Fibroblast of skin of right quadriceps (primary cell): Measurements from ENCODE around the gene NDRG3.
A peak's percentile ranks its signal among the peaks of the same experiment; 100 is the strongest.
"Not testable (repeated sequence)": the region's sequence is repeated elsewhere in the genome, so short reads cannot be mapped to it uniquely, and the experiment has no call there.

Source experiments
- DNase-seq: peaks from one replicate; pipeline ENCODE4 v3.0.0-alpha.2; 2013

Gene NDRG3

GRCh38 chr20:36638876-36639400 is 107.0 kb downstream of the NDRG3 start:
- not testable (repeated sequence) for DNase-seq

DNA sequence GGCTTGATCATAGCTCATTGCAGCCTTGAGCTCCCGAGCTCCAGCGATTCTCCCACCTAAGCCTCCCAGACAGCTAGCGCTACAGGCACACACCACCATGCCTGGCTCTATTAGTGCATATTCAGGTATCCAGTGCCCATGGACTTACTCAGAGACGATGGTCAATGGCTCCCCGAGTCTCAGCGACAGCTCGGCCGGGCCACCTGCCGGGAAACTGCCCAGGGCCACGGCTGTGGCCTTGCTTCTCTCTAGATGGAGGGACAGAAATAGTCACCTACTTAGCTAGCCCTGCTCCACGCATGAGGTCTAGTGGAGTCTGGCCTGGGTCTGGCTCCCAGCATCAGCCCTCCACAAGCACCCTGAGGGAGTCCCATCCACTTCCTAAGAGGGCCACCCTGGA is 111.5 kb downstream of the NDRG3 start:
- DNase-seq = no peak

GRCh38 chr20:36633285-36633772 is 112.6 kb downstream of the NDRG3 start:
- no peak for DNase-seq

- no peak for DNase-seq
These were observed 113.2 kb downstream of the NDRG3 start for GRCh38 chr20:36632487-36633284.

- DNase-seq = no peak
These were observed 113.8 kb downstream of the NDRG3 start for GRCh38 chr20:36632147-36632486.

DNA sequence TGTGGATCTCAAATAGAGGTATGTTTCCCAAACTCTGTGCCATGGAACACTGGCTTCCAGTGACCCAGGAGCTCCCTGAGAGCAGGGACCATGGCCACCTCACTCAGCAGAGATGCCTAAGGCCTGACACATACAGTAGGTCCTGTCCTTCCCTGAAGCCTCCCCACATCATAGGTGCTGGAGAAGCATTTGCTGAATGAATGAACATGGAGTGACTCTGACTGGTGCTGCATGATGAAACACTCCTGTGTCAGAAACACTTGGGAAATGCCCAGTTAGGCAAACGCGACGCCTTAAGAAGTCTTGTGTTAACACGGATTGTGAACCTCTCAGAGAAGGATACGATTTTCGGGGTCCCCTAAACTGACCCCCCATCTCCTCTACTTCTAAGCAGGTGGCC is 114.2 kb downstream of the NDRG3 start:
- no peak for DNase-seq

GRCh38 chr20:36629719-36630681 is 115.9 kb downstream of the NDRG3 start:
- DNase-seq = no peak

DNA sequence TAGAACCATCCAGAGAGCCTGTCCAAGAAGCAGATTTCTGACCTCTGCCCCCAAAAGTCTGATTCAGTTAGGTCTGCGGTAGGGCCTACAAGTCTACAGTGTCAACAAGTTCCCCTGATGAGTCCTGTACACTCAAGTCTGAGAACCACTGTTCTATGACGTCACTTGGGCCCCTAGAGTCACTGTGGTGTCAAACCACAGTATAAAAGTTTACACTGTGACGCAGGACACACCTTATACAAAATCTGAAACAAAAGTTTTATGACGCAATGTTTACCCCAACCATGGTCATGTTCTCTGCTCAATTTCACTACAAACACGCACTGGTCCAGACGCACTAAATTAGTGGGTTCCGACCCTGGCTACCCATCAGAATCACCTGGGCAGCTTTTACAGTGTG is 117.8 kb downstream of the NDRG3 start:
- DNase-seq = no peak

DNA sequence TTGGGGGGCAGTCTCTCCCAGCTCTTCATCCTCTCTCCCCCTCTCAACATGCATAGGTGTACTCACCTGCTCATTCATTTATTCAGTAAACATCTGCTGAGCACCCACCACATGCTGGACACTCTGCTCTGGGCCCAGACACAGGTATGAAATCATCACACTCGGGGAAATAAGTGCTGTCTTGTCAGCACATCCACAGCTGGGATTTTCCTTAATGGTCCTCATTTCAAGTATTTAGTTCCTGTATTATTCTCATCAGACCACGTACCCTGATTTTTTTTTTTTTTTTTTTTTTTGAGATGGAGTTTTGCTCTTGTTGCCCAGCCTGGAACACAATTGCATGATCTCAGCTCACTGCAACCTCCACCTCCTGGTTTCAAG is 121.0 kb downstream of the NDRG3 start:
- no peak for DNase-seq

DNA sequence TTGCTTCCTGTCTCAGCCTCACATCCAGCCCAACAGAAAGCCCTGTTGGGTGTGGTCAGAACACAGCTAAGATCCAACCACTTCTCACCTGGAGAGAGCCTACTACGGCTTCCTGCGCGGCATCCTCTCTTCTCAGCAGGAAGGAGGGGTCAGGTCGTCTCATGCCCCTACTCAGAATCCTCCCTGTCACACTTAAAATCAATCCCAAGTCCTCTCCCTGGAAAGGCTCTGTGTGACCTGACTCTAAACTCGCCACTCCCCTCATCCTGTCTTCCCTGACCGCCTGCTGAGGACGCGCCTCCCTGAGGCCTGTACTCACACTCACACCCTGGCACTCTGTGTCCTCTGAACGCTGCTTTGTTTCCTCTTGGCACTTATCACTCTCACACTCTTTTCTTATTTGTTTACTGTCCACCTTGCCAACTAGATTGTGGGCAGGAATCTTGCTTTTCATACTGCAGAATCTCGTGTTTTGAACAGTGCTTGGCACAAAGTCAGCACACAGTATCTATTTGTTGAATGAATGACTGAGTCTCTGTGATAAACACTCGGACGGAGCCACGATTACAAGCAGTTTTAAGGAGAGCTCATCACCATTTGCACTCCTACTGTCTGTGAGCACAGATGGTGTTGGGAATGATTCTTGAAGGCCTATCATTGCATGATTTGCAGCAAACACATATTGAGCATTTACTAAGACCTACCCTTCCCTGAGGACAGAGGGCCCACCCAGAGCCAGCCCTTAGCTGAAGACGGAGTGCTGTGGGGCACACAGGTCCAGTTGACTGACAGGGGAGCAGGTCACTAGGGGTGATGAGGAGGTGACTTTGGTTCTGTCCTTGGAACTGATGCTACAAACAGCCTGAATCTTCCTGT is 121.6 kb downstream of the NDRG3 start:
- no peak for DNase-seq

- no peak for DNase-seq
These were observed 122.4 kb downstream of the NDRG3 start for GRCh38 chr20:36623444-36623843.

DNA sequence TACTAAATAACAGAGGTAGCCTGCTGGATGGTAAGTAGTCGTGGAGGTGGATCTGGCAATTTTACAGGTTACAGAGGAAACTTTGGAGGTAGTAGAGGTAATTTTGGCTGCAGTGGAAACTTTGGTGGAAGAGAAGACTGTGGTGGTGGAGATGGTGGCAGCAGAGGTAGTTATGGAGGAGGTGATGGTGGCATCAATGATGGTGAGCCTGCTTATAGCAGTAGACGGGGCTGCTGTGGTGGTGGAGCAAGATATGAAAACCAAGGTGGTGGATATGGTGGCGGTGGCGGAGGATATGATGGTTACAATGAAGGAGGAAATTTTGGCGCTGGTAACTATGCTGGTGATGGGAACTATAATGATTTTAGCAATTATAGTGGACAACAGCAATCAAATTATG is 125.0 kb downstream of the NDRG3 start:
- DNase-seq = no peak

GRCh38 chr20:36614781-36615557 is 130.9 kb downstream of the NDRG3 start:
- DNase-seq = no peak

- no peak for DNase-seq
These were observed 131.9 kb downstream of the NDRG3 start for GRCh38 chr20:36613974-36614373.

- DNase-seq = no peak
These were observed 134.3 kb downstream of the NDRG3 start for GRCh38 chr20:36611625-36612024.

DNA sequence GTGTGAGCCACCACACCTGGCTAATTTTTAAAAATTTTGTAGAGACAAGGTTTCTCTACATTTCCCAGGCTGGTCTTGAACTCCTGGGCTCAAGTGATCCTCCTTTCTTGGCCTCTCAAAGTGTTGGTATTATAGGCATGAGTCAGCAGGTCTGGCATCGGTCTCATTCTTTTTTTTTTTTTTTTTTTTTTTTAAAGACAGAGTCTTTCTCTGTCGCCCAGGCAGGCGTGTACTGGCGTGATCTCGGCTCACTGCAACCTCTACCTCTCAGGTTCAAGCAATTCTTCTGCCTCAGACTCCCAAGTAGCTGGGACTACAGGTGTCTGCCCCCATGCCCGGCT is 137.5 kb downstream of the NDRG3 start:
- DNase-seq = not testable (repeated sequence)

DNA sequence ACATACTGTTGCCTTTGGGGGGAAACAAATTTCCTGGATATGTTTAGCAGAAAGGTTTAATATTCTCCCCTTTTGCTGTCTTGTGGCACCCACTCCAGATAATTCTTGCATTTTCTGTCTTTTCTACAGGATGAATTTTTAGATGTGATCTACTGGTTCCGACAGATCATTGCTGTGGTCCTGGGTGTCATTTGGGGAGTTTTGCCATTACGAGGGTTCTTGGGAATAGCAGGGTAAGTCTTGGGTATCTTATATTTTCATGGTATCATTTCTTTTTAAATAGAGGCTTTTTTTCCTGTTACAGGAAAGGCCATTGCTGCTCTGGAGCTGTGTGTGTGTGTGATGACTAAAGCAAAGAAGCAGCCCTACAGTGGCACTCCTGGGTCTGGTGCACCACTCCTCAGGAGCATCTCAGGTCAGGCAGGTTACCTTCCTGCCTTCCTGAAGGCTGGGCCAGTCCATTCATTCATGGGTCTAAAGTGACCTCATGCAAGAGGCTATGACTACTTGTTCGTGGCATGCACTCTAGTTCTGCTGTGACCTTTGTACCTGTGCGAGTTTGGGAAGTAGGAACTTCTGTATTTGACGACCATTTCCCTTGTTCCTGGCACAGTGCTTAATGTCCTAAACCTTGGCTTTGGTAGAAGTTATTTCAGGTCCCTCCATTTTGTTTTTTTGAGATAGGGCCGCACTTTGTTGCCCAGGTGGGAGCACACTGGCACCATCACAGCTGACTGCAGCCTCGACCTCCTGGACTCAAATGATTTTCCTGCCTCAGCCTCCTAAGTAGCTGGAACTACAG is 138.1 kb downstream of the NDRG3 start:
- DNase-seq = no peak

DNA sequence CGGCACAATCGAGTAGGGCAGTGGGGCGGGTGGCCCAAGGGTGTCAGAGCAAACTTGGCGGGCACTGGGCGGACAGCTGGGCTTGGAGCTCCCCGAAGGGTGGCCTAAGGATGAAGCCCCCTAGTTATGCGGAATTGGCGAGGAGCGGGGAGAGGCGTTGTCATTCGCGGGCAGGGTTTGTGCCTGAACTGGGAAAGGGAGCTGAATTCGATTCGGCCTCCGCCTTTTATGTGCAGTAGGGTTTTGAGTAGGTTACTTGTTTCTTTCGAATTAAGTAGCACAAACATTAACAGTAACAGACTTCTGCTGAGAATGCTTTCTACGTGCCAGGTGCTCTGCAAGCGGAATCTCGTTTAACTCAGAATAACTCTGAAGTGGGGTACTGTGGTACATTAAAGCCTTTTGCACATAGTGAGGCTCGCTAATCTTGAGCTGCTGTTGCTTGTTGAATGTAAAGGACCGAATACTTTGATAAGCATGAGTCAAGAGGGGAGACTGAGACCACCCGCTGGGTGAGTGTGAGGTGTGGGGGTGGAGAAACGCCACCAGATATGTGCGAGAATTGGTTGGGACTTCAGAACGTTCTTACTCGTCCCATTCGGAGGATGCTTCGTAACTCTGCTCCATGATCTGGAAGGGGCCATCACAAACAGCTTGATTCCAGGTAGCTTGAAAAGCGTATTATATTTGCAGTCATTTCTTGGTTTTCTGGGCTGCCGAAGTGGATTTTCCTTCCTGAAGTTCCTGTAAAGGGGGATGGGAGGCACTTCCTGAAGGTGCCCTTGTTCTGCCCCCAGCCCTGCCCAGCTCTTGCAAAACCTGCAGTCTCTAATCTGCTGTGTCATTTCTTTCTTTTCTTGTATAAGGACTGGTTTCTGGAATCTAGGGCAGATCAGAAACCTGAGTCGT is 139.5 kb downstream of the NDRG3 start:
- no peak for DNase-seq

DNA sequence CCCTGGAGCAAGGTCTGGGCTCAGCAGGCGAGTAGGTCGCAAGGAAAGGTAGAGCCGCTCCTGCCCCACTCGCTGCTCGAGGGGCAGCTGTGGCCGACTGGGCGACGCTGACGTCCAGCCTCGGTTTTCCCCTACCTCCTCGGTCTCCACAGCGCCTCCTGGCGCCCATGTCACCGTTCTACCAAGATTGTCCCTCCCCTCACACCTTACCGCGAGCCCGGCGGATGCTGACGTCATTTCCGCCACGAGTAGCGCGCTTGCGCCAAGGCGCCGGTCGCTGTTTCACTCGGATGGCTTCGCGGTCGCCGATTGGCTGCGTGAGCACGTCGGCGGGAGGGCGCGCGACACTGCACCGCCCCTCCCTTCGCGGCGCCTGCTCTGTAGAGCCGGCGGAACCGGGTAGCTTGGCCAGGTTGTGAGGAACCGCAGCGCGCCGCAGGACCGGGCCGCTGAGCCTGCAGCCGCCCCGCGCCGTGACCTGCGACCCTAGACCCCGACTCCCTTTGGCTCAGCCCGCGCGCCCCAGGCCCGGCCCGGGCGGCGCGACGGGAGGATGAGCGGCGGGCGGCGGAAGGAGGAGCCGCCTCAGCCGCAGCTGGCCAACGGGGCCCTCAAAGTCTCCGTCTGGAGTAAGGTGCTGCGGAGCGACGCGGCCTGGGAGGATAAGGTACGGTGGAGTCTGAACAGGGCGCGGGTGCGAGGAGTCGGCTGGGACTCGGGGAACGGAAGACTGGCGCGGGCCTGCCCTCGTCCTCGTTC is 140.3 kb downstream of the NDRG3 start, which contains the start of gene RAB5IF:
RAB5IF (plus strand) TSS at position 381 of the 759 bp plus-strand sequence; CDS start at position 554, 173 bp downstream.
- DNase-seq = peak; percentile 98
